GM12878 (cell line): ENCODE results near the gene ZNF367. TPM values are rescaled to one million over a fixed set of nuclear protein-coding genes. Genes with fewer than 3 reads are reported as not detected.

ENCODE experiments used
- ATAC-seq: fragments of 200-7000 bp; cut with Tn5 transposase; 3 replicates; pipeline ENCODE4 v1.9.1; 2020; ENCODE audit warnings: mild to moderate bottlenecking, moderate library complexity
- BruUV-seq: library from RNA; stranded (reverse); fragments of 400-500 nt; replicated peaks from 2 replicates; lab custom pipeline; 2021; lab: Mats Ljungman, UMichigan
- CTCF ChIA-PET: fragments of 300-600 bp; sonication (Branson Sonifier 250); formaldehyde crosslinking; extraction: SDS; loops from one replicate; lab custom pipeline; 2021; ENCODE audit warnings: inconsistent platforms; lab: Yijun Ruan, JAX
- POLR2A ChIA-PET: fragments of 350-600 bp; formaldehyde crosslinking; extraction: SDS; loops from one replicate; lab custom pipeline; 2021; ENCODE audit warnings: inconsistent platforms; lab: Charles Lee
- RAD21 ChIA-PET: fragments of 300-600 bp; sonication (Branson Sonifier 250); formaldehyde crosslinking; loops from one replicate; lab custom pipeline; 2023; ENCODE audit warnings: antibody characterized with exemption; ENCODE audit not compliant: unreplicated experiment; lab: Charles Lee
- SMC1A ChIA-PET: fragments of 300-600 bp; sonication (Branson Sonifier 250); formaldehyde crosslinking; loops from one replicate; lab custom pipeline; 2023; ENCODE audit not compliant: unreplicated experiment, uncharacterized antibody; lab: Charles Lee
- DNase-seq: peaks from one replicate; pipeline ENCODE4 v3.0.0-alpha.2; 2011; ENCODE audit warnings: low read depth, low spot score
- FAIRE-seq: peaks from 3 replicates; lab custom pipeline; 2011; peaks lifted over from hg19 to GRCh38; lab: Jason Lieb, UNC
- H2AFZ ChIP-seq: 2 replicates; pipeline ENCODE4 v1.6.0; 2011; ENCODE audit warnings: low read depth, low read length, control low read depth; ENCODE audit not compliant: control insufficient read depth
- H3K27ac ChIP-seq: 2 replicates; pipeline ENCODE4 v1.5.1; 2011; ENCODE audit warnings: control low read depth; ENCODE audit not compliant: control insufficient read depth, insufficient read depth
- H3K27me3 ChIP-seq, 2 experiments: replicated peaks in 1 of 2; 2 replicates each; pipeline versions ENCODE4 v1.6.0 to v1.6.1; 2011; ENCODE audit warnings: low read length in 1 of 2; ENCODE audit not compliant: control insufficient read depth in 2 of 2, insufficient read depth in 2 of 2
- H3K36me3 ChIP-seq, 2 experiments: 2 replicates each; pipeline ENCODE4 v1.5.1; 2011; ENCODE audit warnings: low read length in 1 of 2; ENCODE audit not compliant: control insufficient read depth in 2 of 2, insufficient read depth in 2 of 2
- H3K4me1 ChIP-seq: 2 replicates; pipeline ENCODE4 v1.6.1; 2011; ENCODE audit warnings: mild to moderate bottlenecking, low read length, moderate library complexity, mixed read lengths; ENCODE audit not compliant: control insufficient read depth, insufficient read depth
- H3K4me2 ChIP-seq: 2 replicates; pipeline ENCODE4 v1.6.0; 2011; ENCODE audit warnings: control low read depth; ENCODE audit not compliant: control insufficient read depth, insufficient read depth
- H3K4me3 ChIP-seq: fragments of 200-600 bp; sonication (generic); 2 replicates; pipeline ENCODE4 v1.5.1; 2016
- H3K79me2 ChIP-seq: 2 replicates; pipeline ENCODE4 v1.6.0; 2011; ENCODE audit warnings: low read length; ENCODE audit not compliant: control insufficient read depth, insufficient read depth
- H3K9ac ChIP-seq: 2 replicates; pipeline ENCODE4 v1.8.0; 2011; ENCODE audit warnings: low read length, control low read depth, mixed read lengths; ENCODE audit not compliant: control insufficient read depth, insufficient read depth
- H3K9me3 ChIP-seq: replicated peaks from 3 replicates; pipeline ENCODE4 v1.5.1; 2011; ENCODE audit warnings: mild to moderate bottlenecking, low read length; ENCODE audit not compliant: control insufficient read depth, insufficient read depth
- H4K20me1 ChIP-seq: 2 replicates; pipeline ENCODE4 v1.6.0; 2011; ENCODE audit not compliant: control insufficient read depth, insufficient read depth
- CBX3 ChIP-seq: fragments of 200-600 bp; sonication (generic); IDR thresholded peaks from 2 replicates; pipeline ENCODE4 v1.6.1; 2016; ENCODE audit warnings: low read depth, borderline replicate concordance
- RELA ChIP-seq: fragments of 450-650 bp; IDR thresholded peaks from 2 replicates; pipeline ENCODE4 v1.8.0; 2014; ENCODE audit warnings: borderline replicate concordance; ENCODE audit not compliant: partially characterized antibody
- SMC3 ChIP-seq: IDR thresholded peaks from 2 replicates; pipeline ENCODE4 v1.6.1; 2011; ENCODE audit warnings: low read length, improper control_type of control experiment, borderline replicate concordance
- SPI1 ChIP-seq: IDR thresholded peaks from 2 replicates; pipeline ENCODE4 v1.6.1; 2011; ENCODE audit warnings: low read depth, mild to moderate bottlenecking, low read length, moderate library complexity, borderline replicate concordance; ENCODE audit not compliant: insufficient read depth
- USF2 ChIP-seq: IDR thresholded peaks from 2 replicates; pipeline ENCODE4 v1.6.1; 2011; ENCODE audit warnings: low read depth, low read length, improper control_type of control experiment, borderline replicate concordance
- in situ Hi-C: fragments of 300-500 bp; cut with MboI; formaldehyde crosslinking; loops from 9 replicates; pipeline ENCODE4 v1.14.3; 2018; ENCODE audit warnings: mixed read lengths
- intact Hi-C: fragments of 100-400 bp; cut with micrococcal nuclease; formaldehyde crosslinking; loops from one replicate; pipeline ENCODE4 v1.14.2; 2022; ENCODE audit not compliant: unreplicated experiment
- polyA plus RNA-seq, 11 experiments: library from polyadenylated mRNA; depleted of rRNA in 4 of 11; unstranded in 6 of 11; stranded (reverse) in 5 of 11; fragments of >200 nt; fragmentation: Nextera tagmentation in 4 of 11; fragmentation: Illumina TruSeq in 1 of 11; extraction: Ambion mirVana in 4 of 11; extraction: Trizol in 1 of 11; gene quantifications; 1 replicate in 1 of 11; 2 replicates in 10 of 11; pipeline versions ENCODE4 v1.2.1 to v1.2.3, GENCODE V29; 2011 to 2016; ENCODE audit warnings: inconsistent platforms in 2 of 11, missing spikeins in 2 of 11, low read depth in 1 of 11
- total RNA-seq, 4 experiments: library from RNA; depleted of rRNA in 3 of 4; stranded (reverse); fragments of >200 nt in 3 of 4; fragmentation: Illumina TruSeq in 1 of 4; extraction: Trizol in 1 of 4; gene quantifications; 2 replicates each; pipeline versions ENCODE4 v1.2.1 to v1.2.3, GENCODE V29; 2013 to 2021

Gene ZNF367
- total and polyA plus RNA-seq, 10 of the 15 experiments (the other 5 are each of a cell fraction or from before 2014, with no cell fraction given): 2.9 to 16.3 (median 11.1) TPM

- no peak overlapping the region for H3K4me2 ChIP-seq
- DNase-seq (no peak), FAIRE-seq (no peak), ATAC-seq (no peak)
- ChIA-PET CTCF (interaction anchor here (0.5 to 2.1 kb wide), 4 partner anchors 9 to 56 kb away, joined by 3 to 8 read pairs (median 3); no protein-coding TSS in a partner anchor), POLR2A (interaction anchor here (0.7 to 1.3 kb wide), 5 partner anchors 9 to 79 kb away, joined by 3 to 4 read pairs (median 3); no protein-coding TSS in a partner anchor), SMC1A (interaction anchor here (1.1 to 2.2 kb wide), 4 partner anchors 9 to 19 kb away, joined by 3 to 14 read pairs (median 4); no protein-coding TSS in a partner anchor), RAD21 (interaction anchor here (1.8 kb wide), 1 partner anchor 9 kb away, joined by 4 read pairs; no protein-coding TSS in a partner anchor)
- H3K9me3 ChIP-seq: peaks cover 5% of the 10 kb centered on the region; the same call in 2 of the 3 replicates
- in situ Hi-C loops: loop anchor here (25.0 kb wide), 1 partner anchor 1237 kb away; the partner anchor contains the start of genes NCBP1 and TSTD2
- H3K27ac ChIP-seq: peak overlapping the region; percentile 78; the same call in 1 of the 2 replicates
- peaks cover 11% of the 10 kb centered on the region for H3K4me1 ChIP-seq
- no peak overlapping the region for H3K9ac ChIP-seq
- intact Hi-C loops: no loop called here
- no peak overlapping the region for H3K4me3 ChIP-seq
- no peaks in the 10 kb centered on the region for H4K20me1 ChIP-seq
- BruUV-seq: no TSS peak
- 0 out of 2 replicates have a peak overlapping the region, but pooled peaks have one; percentile 31 for H2AFZ ChIP-seq
- TF ChIP-seq USF2 (no peak), CBX3 (0 out of 2 replicates have a peak, but pooled peaks have one; percentile 72), SMC3 (no peak), RELA (no peak), SPI1 (no peak)
- H3K79me2 ChIP-seq: peaks cover 24% of the 10 kb centered on the region
- H3K27me3 ChIP-seq: no peaks in the 10 kb centered on the region
- H3K36me3 ChIP-seq: no peaks in the 10 kb centered on the region; a peak in 1 of 4 replicates
These were observed 17.8 kb downstream of the ZNF367 start for GRCh38 chr9:96400132-96400910.
